ENCODE measurements around the gene HRAS.

DNA sequence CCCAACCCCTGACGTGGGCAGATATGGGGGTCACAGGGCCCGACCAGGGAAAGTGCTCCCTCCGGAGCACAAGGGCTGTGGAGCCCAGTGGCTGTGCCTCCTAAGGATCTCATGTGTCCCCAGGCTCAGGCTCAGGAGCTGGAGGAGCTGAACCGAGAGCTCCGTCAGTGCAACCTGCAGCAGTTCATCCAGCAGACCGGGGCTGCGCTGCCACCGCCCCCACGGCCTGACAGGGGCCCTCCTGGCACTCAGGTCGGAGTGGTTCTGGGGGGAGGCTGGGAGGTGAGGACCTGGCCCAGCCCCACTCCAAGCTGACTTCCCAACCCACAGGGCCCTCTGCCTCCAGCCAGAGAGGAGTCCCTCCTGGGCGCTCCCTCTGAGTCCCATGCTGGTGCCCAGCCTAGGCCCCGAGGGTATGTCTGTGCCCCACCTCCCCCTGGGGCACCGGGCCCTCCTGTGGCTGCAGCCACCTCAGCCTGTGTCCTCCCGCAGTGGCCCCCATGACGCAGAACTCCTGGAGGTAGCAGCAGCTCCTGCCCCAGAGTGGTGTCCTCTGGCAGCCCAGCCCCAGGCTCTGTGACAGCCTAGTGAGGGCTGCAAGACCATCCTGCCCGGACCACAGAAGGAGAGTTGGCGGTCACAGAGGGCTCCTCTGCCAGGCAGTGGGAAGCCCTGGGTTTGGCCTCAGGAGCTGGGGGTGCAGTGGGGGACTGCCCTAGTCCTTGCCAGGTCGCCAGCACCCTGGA is 27.9 kb upstream of the HRAS start:
- TF ChIP-seq JUNB (IDR thresholded peaks at IDR 0.05) = no peak
- no peak for TF ChIP-seq EP300 (IDR thresholded peaks at IDR 0.05)
- no peak for TF ChIP-seq CHD4 (IDR thresholded peaks at IDR 0.05; ENCODE audit: borderline replicate concordance)
- TF ChIP-seq FOXS1 (CRISPR knock-in tag; IDR thresholded peaks at IDR 0.05) = no peak
- TF ChIP-seq, protein P1, sequence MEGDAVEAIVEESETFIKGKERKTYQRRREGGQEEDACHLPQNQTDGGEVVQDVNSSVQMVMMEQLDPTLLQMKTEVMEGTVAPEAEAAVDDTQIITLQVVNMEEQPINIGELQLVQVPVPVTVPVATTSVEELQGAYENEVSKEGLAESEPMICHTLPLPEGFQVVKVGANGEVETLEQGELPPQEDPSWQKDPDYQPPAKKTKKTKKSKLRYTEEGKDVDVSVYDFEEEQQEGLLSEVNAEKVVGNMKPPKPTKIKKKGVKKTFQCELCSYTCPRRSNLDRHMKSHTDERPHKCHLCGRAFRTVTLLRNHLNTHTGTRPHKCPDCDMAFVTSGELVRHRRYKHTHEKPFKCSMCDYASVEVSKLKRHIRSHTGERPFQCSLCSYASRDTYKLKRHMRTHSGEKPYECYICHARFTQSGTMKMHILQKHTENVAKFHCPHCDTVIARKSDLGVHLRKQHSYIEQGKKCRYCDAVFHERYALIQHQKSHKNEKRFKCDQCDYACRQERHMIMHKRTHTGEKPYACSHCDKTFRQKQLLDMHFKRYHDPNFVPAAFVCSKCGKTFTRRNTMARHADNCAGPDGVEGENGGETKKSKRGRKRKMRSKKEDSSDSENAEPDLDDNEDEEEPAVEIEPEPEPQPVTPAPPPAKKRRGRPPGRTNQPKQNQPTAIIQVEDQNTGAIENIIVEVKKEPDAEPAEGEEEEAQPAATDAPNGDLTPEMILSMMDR (IDR thresholded peaks at IDR 0.05) = no peak

All from A549 (cell line).